ENCODE results near the gene DTD1.

The DTD1 gene

GRCh38 chr20:18712131-18712530, 124.3 kb downstream of the DTD1 start:
- peak in 1 of 2 experiments; percentile 54 for DNase-seq

DNA sequence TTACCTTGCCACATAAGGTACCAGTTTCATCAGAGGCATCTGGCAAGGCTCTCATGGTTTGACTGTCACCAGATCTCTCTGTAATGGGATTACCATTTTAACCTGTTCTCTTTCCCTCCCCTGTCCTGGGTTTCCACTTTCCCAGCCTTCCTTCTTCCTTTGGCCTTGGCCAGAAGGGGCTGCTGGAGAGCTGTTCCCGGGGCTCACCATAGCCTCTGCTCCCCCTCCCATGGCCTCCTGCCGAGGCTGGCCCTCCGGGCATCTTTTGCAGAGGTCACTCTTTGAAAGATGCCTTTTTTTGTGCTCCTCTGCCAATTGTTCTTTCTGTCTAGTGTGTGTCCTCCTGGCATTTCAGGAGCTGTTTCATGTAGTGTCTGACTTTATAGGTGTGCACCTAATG, 125.0 kb downstream of the DTD1 start:
- DNase-seq = peak; percentile 83 to 89

- DNase-seq = no peak
Measured at GRCh38 chr20:18715564-18715963, 127.7 kb downstream of the DTD1 start.

DNA sequence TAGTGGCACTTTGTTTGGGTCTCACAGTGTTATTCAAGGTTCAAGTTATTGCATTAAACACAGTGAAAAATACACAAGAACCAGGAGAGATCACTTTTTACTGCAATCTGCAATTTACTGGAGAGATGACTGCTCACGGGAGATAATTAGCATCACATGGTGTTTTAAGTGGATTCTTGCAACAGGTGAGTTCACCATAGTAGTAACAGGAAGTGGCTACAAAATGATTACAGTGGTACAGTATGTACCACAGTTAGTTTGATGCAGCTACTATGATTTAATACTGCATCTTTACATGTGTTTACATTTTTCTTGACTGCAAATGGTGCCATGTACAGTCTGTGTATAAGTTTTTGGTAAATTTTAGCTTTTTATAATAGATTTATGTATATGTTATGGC, 129.2 kb downstream of the DTD1 start:
- no peak for DNase-seq

DNA sequence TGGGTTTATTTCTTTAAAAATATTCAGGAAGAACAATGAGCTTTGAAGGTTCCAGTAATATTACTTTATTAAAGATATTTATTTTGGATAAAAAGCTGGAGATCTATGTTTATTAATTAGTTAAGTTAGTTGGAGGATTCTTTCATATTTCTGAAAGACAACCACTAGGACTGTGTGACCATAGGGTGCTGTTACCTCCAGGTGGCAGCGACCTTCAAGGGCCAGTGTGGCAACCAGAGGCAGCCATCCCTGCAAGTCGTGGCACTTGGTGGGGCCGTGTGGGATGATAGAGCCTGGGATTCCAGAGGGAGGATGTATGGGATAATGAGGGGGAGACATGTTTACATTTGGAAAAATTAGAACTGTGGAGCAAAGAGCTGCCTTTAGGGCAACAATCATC, 130.3 kb downstream of the DTD1 start:
- peak; percentile 19 to 35 for DNase-seq

DNA sequence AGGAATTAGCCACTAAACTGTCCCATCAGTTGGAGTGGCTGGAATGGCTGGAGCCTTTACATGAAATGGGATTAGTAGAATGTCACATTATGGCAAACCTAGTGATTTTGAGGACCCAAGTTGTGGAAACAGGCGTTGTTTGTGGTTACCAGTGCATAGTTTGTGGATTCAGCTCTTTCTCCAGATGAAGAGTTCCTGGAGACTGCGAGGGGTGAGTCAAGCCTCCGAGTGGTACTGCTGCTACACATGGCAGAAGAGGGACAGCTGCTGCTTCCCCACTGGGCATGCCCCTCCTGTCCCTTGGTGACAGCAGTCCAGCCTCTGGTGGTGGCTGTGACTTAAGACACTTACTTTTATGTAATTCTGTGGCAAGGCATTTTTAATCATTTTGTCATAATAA, 131.6 kb downstream of the DTD1 start:
- peak in 1 of 2 experiments; percentile 40 for DNase-seq

GRCh38 chr20:18721551-18722115, 133.8 kb downstream of the DTD1 start:
- DNase-seq = no peak

DNA sequence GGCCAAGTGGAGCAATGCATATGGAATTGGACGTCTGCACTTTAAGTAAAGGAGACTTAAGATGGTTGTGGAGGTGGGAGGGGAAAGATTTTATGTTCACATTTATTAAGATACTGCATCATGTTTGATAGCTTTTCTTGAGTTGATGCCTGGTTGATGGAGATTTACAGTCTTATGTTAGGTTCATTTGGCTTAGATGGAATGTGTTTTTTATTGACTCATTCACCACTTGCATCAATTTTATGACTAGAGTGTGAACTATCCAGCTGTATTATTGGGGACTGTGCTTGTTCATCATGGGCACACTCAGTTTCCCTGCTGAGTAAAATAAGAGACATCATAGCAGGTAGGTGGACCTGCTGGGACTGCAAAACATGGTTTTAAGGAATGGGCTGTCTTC, 134.5 kb downstream of the DTD1 start:
- no peak for DNase-seq

DNA sequence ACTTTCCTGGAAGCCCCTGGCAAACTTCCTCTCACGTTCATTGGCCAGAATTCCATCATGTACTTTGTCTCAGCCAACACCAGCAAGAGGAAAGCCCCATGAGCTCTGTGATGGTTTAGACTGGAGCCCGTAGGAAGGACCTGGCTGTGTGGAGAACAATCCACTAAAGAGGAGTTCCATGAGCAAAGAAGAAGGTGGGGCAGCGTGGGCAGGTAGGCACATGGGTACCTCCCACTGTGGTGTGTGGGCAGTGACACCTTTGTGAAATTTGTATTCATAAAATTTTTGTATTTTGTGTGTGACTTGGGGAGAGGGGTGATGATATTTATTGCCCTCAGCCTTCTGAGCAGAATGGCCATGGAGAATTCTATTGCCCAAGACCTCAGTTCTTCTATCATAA, 136.2 kb downstream of the DTD1 start:
- DNase-seq = no peak

GRCh38 chr20:18724788-18725464, 137.1 kb downstream of the DTD1 start:
- DNase-seq = no peak

DNA sequence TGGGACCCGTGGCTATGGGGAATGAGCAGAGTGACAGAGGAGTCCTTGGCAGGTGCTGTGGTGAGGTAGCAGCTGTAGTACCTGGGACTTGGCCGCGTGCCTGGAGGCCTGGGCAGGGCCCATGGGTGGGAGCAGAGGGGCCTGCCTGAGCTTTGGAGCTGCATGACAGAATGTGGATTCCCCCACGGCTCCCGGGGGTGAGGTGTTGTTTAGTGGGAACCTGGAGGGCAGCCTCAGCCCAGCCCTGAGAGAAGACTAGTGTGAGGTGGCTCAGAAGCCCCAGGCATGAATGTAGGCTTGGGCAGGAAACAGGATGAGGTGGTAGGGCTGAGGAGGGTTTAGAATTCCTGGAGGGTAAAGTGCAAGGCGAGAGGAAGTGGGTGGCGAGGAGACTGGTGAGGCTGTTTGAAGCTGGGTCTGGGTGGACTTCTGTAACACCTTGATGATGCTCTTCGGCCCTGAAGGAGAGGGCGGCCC, 139.2 kb downstream of the DTD1 start:
- DNase-seq = no peak

- no peak for DNase-seq
Measured at GRCh38 chr20:18728165-18728869, 140.5 kb downstream of the DTD1 start.

- DNase-seq = no peak
Measured at GRCh38 chr20:18728870-18729224, 141.0 kb downstream of the DTD1 start.

DNA sequence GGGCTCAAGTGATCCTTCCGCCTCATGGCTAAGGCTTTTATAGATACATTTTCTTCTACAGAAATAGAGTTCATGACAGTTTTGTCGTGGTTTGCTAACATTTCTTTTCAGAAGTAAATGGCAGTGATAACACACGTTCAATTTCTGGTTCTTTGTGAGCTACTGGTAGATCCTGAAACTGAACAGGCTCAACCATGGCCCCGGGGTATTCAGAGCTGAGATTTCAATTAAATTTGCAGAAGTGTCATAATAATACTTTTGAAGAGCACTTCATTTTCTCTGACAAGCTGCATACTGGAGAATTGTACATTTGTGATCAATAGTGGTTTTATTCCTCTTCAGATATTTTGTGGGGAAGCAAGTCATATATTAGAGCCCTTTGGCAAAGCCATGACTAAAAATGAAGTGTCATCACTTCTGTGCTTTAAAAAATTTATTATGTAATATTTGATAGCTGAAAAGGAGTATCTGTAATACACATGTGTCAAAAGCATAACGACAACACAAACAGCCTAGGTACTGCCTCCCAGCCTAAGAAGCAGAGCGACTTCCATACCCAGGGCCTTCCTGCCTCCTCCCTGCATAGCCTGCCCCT, 141.5 kb downstream of the DTD1 start:
- DNase-seq = no peak

DNA sequence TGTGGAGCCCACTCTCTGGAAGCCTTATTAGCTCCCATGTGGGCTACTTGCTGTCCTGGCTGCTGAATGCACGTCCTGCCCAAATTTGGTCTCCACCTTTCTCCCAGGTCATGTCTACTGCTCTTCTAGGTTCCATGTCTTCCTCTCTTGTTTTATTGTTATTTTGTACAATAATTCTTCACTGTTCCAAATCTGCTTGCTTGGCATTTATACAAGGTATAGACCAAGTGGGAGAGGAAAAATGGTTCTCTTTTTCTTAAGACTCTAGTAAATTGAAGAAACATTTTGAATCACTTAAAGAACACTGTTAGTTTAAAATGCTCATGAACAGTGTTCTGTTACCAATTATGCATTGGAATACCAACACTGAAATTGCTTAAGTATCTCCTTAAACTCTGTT, 144.1 kb downstream of the DTD1 start:
- DNase-seq = no peak

DNA sequence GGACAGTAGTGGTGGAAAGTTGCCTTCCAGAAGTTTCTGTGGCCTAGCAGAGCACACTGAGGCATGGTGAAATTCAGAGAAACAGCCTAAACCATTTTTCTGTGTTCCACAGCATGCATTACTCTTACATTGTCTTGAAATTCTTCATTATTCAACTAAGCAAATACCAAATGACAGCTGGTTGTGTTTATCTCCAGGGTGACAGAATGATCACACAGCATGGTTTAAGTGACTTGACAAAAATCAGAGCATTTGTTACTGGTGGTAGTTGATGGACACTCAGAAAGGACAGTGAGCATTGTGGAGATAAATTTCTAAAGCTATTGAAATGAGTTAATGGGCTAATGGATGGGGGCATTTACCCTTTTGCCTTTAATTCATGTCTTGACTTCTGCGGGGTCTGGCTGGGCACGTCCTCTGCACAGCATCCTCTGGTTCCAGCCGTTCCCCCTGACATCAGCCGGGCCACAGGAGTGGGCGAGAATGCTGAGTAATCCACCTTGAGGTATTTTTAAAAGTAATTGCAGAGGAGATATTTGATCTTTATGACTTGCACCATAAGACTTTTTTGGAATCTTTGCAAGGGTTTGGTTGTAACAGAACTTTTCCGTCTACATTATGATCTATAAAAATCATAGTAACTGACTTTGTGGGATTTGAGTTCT, 146.8 kb downstream of the DTD1 start:
- no peak for DNase-seq

DNA sequence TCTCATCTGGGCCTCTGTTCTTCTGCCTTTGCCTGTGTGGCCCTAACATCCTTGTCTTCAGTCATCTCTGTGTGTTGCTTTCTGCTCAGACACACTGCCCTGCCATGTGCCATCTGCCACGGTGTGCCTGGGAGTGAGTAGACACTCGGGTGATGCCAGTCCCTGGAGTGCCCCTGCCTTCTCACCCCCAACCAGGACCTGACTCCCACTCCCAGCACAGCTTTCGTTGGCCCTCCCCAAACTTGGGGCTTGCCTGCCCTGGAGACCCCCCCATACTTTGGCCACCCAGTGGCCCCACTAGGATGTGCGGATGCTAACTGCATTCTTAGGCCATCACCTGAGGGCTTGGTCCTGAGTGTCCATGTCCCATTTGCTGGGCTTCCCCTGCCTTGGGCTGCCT, 149.3 kb downstream of the DTD1 start:
- DNase-seq = no peak

GRCh38 chr20:18738055-18738454, 150.2 kb downstream of the DTD1 start:
- DNase-seq = no peak

- no peak for DNase-seq
Measured at GRCh38 chr20:18738888-18739287, 151.0 kb downstream of the DTD1 start.

DNA sequence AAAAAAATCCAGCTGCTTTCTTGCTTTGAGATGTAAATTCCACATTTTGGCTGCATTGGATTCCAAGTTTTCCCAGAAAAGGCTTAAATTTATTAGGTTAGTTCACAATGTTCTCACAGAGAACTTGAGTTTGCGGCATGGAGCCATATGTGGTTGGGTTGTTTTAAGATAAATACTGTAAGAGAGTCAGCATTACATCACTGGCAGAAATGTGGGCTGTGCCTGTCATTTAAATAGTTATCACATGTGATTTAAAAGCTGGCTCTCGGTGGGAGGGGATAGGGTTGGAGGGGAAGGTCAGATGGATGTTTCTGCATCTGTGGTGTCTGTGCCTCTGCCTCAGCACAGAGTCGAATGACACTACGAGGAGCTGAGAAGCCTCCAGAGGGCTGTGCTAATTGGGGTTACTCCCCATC, 151.9 kb downstream of the DTD1 start:
- DNase-seq = peak in 1 of 2 experiments; percentile 48

DNA sequence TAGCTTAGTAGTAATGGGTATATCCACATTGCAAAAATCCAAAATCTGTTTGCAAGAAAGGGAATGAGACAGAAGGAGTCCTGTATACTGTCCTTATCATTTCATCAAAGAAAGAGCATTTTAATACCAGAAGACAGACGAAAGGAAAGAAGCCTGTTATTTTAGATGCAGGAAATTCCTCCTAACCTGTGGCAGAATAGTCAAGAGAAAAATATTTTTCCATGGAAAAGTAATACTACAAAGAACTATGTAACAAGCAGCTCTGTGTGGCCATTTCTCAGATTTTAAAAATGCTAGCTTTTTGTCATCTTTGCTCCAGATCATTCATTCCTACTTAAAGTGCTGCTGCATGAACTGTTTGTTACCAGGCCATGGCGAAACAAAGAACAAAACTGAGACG, 152.9 kb downstream of the DTD1 start:
- no peak for DNase-seq

GRCh38 chr20:18742841-18743240, 155.0 kb downstream of the DTD1 start:
- DNase-seq = no peak

- no peak for DNase-seq
Measured at GRCh38 chr20:18743665-18744440, 156.0 kb downstream of the DTD1 start.
